ENCODE data around the gene TALDO1. TPM values are rescaled to one million over a fixed set of nuclear protein-coding genes. Genes with fewer than 3 reads are reported as not detected.

The TALDO1 gene
- total and polyA plus RNA-seq, 2 donors (not counting 1 experiment from before 2014, with no cell fraction given): 136 to 150 TPM

GRCh38 chr11:763549-764321, 16.5 kb downstream of the TALDO1 start:
- Histone ChIP-seq H3K4me3 (replicated peaks in 1 of 4; ENCODE audit: control extremely low read depth in 1 of 4, insufficient read depth in 1 of 4, low read depth in 3 of 4, low read length in 4 of 4) (no peak overlapping the region), H3K27ac (ENCODE audit: insufficient read depth, low read length) (no peak overlapping the region), H3K4me2 (ENCODE audit: extremely low read depth, insufficient read depth, low read length) (no peak overlapping the region), H3K4me1 (ENCODE audit: control insufficient read depth, extremely low read depth, insufficient read depth, low read length) (peaks cover 6% of the 10 kb centered on the region), H3K36me3 (ENCODE audit: control insufficient read depth, insufficient read depth, low read length) (peaks cover 33% of the 10 kb centered on the region), H3K79me2 (ENCODE audit: control insufficient read depth, insufficient read depth, low read length) (no peaks in the 10 kb centered on the region), H3K9ac (ENCODE audit: insufficient read depth, low read length) (no peak overlapping the region), H4K20me1 (ENCODE audit: control insufficient read depth, extremely low read depth, insufficient read depth, low read length) (peaks cover 2% of the 10 kb centered on the region), H2AFZ (ENCODE audit: low read length) (no peak overlapping the region), H3K27me3 (ENCODE audit: control insufficient read depth, insufficient read depth, low read length) (no peaks in the 10 kb centered on the region), H3K9me3 (ENCODE audit: control insufficient read depth, insufficient read depth, low read depth, low read length) (no peaks in the 10 kb centered on the region)
- DNase-seq (ENCODE audit: low read depth in 2 of 2): no peak
- no peak for TF ChIP-seq EZH2 (IDR thresholded peaks at IDR 0.05; ENCODE audit: low read length, missing control alignments)
- TF ChIP-seq CTCF (conservative IDR thresholded peaks at IDR 0.05 in 1 of 2, IDR thresholded peaks at IDR 0.05 in 1 of 2; ENCODE audit: low read depth in 1 of 2, low read length in 2 of 2): no peak

GRCh38 chr11:764322-765024, 17.2 kb downstream of the TALDO1 start:
- no peak for DNase-seq (ENCODE audit: low read depth in 2 of 2)
- H3K4me2 ChIP-seq (ENCODE audit: extremely low read depth, insufficient read depth, low read length): no peak overlapping the region
- no peak overlapping the region for H2AFZ ChIP-seq (ENCODE audit: low read length)
- no peak overlapping the region for H3K4me3 ChIP-seq (replicated peaks in 1 of 4; ENCODE audit: control extremely low read depth in 1 of 4, insufficient read depth in 1 of 4, low read depth in 3 of 4, low read length in 4 of 4)
- no peak overlapping the region for H3K9ac ChIP-seq (ENCODE audit: insufficient read depth, low read length)
- H3K36me3 ChIP-seq (ENCODE audit: control insufficient read depth, insufficient read depth, low read length): peaks cover 34% of the 10 kb centered on the region
- H4K20me1 ChIP-seq (ENCODE audit: control insufficient read depth, extremely low read depth, insufficient read depth, low read length): peaks cover 2% of the 10 kb centered on the region
- no peak for TF ChIP-seq CTCF (conservative IDR thresholded peaks at IDR 0.05 in 1 of 2, IDR thresholded peaks at IDR 0.05 in 1 of 2; ENCODE audit: low read depth in 1 of 2, low read length in 2 of 2)
- no peak for TF ChIP-seq EZH2 (IDR thresholded peaks at IDR 0.05; ENCODE audit: low read length, missing control alignments)
- H3K79me2 ChIP-seq (ENCODE audit: control insufficient read depth, insufficient read depth, low read length): no peaks in the 10 kb centered on the region
- no peaks in the 10 kb centered on the region for H3K9me3 ChIP-seq (ENCODE audit: control insufficient read depth, insufficient read depth, low read depth, low read length)
- H3K27ac ChIP-seq (ENCODE audit: insufficient read depth, low read length): no peak overlapping the region
- no peaks in the 10 kb centered on the region for H3K27me3 ChIP-seq (ENCODE audit: control insufficient read depth, insufficient read depth, low read length)
- H3K4me1 ChIP-seq (ENCODE audit: control insufficient read depth, extremely low read depth, insufficient read depth, low read length): peaks cover 6% of the 10 kb centered on the region

GRCh38 chr11:765025-765801, 17.9 kb downstream of the TALDO1 start:
- Histone ChIP-seq H3K4me2 (ENCODE audit: extremely low read depth, insufficient read depth, low read length) (no peak overlapping the region), H3K4me1 (ENCODE audit: control insufficient read depth, extremely low read depth, insufficient read depth, low read length) (peaks cover 6% of the 10 kb centered on the region), H3K27me3 (ENCODE audit: control insufficient read depth, insufficient read depth, low read length) (no peaks in the 10 kb centered on the region), H3K27ac (ENCODE audit: insufficient read depth, low read length) (no peak overlapping the region), H4K20me1 (ENCODE audit: control insufficient read depth, extremely low read depth, insufficient read depth, low read length) (peaks cover 2% of the 10 kb centered on the region), H3K79me2 (ENCODE audit: control insufficient read depth, insufficient read depth, low read length) (no peaks in the 10 kb centered on the region), H3K9ac (ENCODE audit: insufficient read depth, low read length) (no peak overlapping the region), H3K4me3 (replicated peaks in 1 of 4; ENCODE audit: control extremely low read depth in 1 of 4, insufficient read depth in 1 of 4, low read depth in 3 of 4, low read length in 4 of 4) (no peak overlapping the region), H3K36me3 (ENCODE audit: control insufficient read depth, insufficient read depth, low read length) (peaks cover 37% of the 10 kb centered on the region), H2AFZ (ENCODE audit: low read length) (no peak overlapping the region), H3K9me3 (ENCODE audit: control insufficient read depth, insufficient read depth, low read depth, low read length) (no peaks in the 10 kb centered on the region)
- DNase-seq (ENCODE audit: low read depth in 2 of 2): peak; percentile 30 to 50
- TF ChIP-seq EZH2 (IDR thresholded peaks at IDR 0.05; ENCODE audit: low read length, missing control alignments) (no peak), CTCF (conservative IDR thresholded peaks at IDR 0.05 in 1 of 2, IDR thresholded peaks at IDR 0.05 in 1 of 2; ENCODE audit: low read depth in 1 of 2, low read length in 2 of 2) (peak; percentile 28 to 40)
